NCI-H128 (cell line): Measurements from ENCODE around the gene GTF3C1.

Source experiments
- DNase-seq: peaks from one replicate; lab custom pipeline; 2025; ENCODE audit not compliant: unreplicated experiment; lab: John Stamatoyannopoulos, UW

Gene GTF3C1

DNA sequence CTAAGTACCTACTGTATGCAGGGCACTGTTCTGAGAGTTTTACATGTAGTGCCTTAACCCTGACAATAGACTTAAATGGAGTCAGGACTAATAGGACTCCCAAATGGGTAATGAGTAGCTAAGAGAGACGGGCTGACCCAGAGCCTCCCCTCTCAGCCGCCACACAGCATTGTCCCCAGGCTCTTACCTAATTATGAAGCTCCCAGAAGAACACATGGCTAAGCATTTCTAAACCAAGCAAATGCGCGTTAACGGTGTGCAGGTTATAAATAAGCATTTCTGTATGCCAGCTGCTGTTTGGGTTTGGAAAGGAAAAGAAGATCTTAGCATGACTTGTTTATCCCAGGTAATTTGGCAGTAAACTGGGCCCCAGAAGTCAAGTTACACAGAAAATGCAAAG, 14.5 kb upstream of the GTF3C1 start:
- no peak for DNase-seq

DNA sequence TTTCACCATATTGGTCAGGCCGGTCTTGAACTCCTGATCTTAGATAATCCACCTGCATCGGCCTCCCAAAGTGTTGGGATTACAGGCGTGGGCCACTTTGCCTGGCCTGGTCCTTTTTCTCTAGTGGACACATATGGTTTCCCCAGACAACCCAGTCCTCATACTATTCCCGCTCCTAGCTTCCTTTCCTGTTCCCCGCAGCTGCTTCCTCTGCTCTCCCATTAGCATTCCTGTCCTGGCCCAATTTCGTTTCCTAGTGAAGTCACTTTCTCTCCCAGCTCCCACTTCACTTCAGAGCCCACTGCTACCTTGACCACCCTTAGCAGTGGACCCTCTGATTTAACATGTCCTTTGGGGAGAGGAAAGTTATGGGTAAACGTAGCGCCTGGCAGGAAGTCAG, 11.5 kb upstream of the GTF3C1 start:
- DNase-seq: no peak

DNA sequence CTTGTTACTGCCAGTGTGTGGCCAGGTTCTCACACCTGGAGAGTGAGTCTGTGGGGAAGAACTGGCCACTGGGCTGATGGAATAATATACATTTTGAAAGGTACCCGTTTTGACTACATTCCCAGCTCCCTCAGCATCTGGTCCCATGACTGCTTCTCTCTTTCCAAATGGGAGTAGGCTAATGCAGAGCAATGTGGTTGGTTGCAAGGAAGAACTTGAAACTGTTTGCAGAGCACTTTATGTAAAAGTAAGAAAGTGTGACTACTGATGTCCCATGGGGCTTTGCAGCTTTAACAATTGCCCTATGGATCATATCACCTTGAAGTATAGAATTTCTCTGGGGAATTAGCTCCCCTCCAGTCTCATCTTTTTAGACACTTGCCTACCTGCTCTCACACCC, 9.2 kb upstream of the GTF3C1 start:
- DNase-seq: no peak

DNA sequence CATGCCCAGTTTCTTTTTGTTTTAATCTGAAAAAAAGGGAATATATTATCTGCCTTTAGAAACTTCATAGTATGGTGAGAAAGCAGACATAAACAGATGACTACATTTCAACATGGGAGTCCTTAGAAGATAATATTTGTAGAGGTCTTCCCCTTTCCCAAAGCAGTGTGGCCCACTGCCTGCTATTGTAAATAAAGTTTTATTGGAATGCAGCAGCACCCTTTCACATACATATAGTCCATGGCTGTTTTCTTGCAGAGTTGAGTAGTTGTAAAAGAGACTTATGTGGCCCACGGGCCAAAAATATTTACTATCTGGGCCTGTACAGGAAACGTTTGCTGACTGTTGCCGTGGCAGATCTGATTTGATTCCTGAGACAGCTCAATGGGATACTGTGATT, 8.7 kb upstream of the GTF3C1 start:
- DNase-seq: no peak

DNA sequence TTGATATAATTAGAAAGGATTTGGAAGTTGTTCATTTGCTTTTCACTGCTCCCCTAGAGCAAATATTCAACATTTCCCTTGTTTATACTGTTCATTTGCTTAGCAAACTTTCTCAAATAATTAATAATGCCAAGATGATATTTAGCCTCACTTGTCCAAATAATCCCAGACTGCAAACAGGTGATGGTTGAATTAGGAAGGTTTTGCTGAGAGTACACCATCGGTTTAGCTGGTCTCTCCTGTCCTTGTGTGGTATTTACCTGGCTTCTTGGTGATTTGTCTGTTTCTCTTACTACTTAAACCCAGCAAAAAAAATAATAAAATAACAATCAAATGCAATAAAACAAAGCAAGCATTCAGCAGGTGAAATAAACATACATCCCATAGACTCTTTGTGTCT, 6.8 kb upstream of the GTF3C1 start:
- no peak for DNase-seq

DNA sequence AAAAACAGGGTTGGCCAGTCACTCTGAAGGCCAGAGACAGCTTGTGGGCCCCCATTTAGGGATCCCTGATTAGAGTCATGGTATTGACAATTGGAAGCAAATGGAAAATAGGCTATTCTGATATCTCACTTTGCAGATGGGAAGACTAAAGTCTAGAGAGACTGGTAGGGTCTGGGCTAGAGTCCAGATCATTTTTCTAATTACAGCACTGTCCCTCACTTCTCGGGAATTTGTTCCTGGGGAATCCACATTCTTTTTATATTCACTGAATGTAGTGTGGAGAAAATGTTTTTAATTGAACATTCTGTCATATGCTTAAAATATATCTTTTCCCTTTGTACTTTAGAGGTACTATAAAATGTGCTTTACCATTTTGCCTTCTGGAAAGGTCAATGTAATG, 1.3 kb upstream of the GTF3C1 start:
- DNase-seq: no peak

DNA sequence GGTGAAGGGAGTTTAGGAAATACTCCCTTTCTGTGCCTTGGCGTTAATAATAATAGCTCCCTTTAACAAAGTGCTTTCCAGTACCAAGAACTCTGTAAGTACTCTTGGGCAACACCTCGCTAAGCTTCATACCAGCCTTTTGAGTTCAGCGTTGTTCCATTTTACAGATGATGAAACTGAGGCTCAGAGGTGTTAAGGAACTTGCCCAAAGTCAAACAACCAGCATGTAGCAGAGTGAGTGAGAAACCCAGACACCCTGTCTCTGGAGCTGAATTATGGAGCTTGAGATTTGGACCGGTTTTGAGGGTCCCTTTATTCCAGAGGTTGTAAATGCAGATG, 838 bp upstream of the GTF3C1 start:
- no peak for DNase-seq

DNA sequence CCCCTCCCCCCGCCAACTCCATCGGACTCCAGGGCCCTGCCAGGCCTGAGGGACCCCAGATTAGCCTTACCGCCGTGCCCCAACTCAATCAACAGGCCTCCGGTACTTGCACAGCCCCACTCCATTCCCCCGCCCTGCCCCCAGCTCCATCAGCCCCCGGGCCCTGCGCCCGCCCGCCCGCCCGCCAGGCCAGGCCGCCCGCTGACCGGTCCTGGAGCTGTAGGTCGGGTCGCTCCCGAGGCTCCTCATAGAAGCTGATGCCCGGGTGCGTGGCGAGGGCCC, 308 bp downstream of the GTF3C1 start:
- no peak for DNase-seq

DNA sequence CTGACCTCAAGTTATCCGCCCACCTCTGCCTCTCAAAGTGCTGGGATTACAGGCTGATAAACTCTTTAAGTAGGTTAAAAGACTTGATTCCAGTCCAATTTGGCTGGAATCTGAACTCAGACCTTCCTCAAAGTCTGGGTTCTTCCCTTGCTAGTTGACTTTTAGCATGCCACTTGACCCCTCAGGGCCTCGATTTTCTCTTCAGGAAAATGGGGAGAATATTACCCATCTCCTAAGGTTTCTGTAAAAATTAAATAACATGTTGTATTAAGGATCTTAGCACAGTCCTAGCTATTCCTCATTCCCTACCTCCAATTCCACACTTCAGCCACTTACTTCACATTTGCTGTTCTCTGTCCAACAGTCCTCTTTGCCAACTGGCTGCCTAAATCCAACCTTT, 1.9 kb downstream of the GTF3C1 start:
- no peak for DNase-seq

DNA sequence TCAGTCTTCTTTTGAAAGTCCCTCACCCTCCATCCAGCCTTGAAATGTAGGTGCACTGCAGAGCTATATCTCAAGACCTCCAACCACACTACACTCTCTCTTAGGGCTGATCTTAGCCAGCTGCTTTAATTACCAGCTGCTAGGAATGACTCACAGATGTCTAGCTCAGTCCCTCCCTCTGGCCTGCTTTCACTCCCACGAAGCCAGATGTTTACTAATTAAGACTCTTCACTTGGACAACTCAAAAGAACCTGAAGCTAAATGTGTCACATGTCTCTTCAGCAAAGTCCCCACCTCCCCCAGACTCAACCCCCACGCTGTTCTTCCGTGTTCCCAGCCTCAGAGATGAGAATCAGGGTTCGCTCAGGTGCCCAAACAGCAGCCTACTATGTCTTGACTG, 2.6 kb downstream of the GTF3C1 start:
- DNase-seq: no peak

DNA sequence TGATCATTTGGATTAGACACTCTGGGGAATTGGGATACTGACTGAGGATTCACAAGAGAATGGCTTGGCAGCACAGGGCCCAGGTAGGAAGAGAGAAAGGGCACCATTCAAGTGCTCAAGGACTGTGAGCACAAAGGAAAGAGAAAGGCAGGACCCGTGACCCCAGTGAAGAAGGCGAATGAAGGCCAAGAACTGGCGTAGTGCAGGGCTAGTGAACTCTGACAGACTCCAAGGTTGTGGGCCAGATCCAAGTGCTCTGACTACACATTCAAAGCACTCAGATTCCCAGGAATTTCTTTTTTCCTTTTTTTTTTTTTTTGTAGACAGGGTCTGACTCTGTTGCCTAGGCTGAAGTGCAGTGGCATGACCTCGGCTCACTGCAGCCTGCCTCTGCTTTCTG, 5.0 kb downstream of the GTF3C1 start:
- no peak for DNase-seq

DNA sequence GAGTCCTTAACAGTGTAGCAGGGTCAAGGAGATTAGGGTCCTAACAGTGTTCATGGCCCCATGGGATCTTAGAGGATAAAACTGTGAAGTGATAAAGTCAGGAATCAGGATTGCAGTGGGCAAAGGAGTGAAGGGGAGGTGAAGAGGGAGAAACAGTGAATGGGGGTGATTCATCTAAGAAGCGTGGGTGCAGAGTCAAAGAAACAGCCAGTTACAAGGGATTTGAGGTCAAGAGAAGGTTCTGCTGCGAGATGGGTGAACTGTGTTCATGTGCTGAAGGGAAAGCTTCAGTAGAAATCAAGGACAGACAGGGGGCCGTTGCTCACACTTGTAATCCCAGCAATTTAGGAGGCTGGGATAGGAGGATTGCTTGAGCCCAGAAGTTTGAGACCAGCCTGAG, 5.9 kb downstream of the GTF3C1 start:
- no peak for DNase-seq

DNA sequence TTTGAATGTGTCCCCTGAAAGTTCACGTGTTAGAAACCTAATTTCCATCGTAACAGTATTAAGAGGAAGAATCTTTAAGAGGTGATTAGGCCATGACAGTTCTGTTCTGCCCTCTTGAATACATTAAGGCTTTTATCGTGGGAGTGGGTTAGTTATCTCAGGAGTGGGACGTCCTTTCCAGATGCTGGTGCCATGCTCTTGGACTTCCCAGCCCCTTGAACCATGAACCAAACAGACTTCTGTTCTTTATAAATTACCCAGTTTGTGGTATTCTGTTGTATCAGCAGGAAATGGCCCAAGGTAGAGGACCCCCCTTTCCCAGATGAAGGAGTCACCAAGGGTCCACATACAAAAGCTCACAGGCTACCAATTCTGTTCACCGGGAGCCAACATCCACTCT, 10.1 kb downstream of the GTF3C1 start:
- no peak for DNase-seq

DNA sequence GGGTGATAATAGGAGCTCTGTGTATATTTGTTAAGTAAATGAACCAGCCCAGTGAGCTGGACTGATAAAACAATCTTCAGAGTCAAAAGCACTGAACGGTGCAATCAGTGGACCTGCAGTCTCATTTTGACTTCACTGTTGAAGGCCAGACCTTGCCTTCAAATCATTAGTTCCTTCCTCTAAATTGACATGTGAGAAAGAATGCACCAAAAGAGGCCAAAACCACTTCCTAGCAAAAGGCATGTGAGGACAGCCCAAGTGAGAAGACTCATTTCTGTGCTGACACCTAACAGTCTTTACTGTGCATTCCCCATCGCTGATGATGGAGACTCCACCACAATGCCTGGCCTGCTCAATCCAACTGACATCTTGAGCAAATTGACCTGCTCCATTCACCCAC, 10.6 kb downstream of the GTF3C1 start:
- no peak for DNase-seq

DNA sequence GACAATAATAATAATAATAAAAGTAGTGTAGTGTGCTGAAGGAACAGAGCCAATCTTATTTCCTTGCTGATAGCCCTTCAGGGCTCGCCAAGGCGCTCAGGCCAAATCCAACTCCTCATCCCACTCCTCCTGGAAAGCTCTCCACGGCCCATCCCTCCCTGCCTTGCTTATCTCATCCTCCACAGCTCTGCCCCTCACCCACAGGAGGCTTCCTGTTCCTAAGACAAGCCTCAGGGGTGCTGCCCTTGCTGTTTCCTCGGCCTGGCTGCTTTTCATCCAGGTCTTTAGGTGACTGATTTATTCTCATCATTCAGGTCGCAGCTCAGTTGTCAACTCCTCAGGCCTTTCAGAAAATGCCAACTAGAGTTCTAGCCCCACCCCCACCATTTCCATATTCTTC, 11.2 kb downstream of the GTF3C1 start:
- DNase-seq: no peak

DNA sequence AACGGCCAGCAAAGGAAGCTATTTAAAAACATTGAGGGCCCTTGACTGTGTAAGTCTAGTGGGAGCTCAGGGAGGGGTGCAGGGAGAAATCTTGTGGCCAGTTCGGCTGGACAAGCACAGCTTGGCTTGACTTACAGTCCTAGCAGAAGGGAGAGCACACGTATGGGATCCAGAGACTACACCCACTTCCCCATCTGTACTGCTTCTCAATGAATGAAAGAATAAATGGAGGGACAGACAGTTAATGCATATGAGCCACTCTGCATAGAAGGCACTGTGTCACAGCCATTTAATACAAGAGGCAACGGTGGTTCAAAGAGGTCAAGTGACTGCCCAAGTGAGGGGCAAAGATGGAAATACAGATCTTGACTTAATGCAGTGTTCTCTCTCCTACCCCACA, 15.5 kb downstream of the GTF3C1 start:
- DNase-seq: no peak

DNA sequence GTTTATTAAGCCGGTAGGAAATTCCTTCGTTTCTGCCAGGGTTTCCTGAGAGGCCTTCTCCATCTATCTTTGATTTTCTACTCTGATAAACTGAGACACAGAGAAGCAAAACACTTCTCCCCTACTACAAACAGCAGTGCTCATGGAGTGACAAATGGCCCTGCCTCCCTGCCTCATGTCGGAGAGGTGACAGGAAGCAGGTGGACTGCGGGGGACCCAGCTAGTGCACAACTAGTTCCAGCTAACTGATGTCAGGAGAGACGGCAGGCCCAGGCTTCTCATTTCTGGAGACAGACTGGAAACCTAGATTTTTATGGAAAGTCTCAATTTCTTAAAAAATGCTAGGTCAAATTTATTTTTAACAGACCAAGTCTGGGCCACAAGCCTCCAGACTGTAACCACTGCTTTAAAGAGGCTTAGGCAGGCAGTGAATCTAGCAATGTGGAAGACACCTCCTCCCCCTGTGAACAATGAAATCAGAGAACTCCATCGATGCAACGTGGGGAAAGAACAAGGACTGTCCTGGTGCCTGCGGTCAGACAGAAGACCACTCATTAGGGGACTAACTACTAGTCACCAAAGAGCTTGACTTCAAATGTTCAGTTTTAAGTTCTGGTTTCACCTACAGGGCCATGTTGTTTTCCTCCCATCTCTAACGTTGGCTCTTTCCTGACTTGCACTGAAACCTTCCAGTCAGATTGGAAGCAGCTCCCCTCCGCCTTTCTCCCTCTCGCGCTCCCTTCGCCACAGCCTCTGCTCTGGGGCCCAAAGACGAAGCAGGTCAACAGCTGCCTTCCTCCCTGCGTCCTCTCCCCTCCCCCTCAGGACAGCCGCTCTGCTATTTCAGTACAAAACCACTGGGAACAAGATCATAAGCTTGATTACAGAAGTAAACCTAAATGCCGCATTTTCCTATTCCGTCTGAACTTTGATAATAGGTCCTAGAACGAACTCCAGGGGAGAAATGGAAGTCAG, 17.6 kb downstream of the GTF3C1 start:
- no peak for DNase-seq

DNA sequence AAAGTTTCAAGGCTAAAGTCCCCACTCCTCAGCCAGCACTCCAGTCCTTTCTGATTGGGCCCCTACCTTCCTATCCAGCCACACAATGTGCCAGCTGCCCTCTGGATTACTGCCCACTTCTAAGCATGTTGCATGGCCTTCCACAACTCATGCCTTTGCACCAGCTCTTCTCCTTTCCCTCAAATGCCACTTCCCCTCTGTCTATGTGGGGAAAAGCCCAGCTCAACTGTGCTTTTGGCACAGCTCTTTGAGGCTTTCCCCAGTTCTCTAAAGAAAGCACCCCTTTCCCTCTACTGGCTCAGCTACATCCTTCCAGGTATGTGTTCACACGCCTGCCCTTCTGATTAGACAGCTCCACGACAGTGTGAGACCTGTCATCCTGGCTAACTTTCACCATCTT, 18.5 kb downstream of the GTF3C1 start:
- DNase-seq: no peak

DNA sequence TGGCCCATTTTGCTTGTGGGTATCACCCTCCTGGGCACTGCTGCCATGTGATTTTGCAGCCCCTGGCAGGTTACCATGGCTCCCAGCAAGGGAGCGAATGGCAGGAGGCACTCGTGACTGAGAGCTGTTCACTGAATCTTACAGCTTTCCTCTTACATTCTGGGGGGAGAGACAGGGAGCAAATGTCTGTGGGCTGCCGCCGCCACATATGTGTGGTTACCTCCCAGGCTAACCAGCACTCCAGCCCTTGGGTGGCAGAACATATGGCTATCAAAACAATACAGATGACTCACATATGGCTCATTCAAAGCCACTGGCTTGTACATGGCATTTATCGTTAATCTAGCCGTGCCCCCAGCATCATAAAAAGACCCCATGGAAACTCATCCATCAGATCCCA, 19.8 kb downstream of the GTF3C1 start:
- DNase-seq: no peak

DNA sequence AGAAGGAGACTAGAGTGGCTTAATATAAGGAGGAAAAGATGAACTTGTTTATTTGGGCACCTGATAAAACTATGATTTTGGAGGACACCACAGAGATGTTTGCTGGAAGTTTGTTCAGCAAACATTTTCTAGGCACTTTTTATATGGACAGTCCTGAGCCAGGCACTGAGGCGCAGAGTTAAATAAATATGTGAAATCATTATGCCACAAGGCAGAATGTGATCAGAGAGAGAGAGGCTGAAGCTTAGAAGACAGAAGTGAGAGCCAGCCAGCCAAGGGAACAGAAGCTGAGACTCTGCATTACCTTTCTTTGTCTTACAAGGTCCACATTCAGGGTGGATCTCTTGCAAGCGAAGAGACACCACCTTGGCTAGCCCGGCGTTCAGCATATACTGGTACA, 21.4 kb downstream of the GTF3C1 start:
- no peak for DNase-seq

DNA sequence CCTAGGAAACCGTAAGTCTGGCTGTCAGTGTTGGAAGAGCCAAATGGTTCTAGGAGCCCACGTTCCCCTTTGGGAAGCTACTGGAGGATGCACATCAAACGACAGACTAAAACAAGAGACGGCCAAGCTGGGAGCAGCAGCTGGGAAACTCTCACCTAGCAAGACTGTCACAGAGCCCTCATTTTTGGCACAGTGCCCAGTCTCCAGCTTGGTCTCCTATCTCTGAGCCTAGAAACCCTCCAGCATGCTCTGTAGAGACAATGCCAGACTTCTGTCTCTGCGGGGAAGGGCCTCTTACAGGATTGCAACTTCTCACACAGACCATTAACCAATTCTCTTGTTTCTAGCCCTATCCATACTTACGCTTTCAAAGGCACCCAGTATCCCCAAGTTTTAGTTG, 23.5 kb downstream of the GTF3C1 start:
- DNase-seq: no peak

DNA sequence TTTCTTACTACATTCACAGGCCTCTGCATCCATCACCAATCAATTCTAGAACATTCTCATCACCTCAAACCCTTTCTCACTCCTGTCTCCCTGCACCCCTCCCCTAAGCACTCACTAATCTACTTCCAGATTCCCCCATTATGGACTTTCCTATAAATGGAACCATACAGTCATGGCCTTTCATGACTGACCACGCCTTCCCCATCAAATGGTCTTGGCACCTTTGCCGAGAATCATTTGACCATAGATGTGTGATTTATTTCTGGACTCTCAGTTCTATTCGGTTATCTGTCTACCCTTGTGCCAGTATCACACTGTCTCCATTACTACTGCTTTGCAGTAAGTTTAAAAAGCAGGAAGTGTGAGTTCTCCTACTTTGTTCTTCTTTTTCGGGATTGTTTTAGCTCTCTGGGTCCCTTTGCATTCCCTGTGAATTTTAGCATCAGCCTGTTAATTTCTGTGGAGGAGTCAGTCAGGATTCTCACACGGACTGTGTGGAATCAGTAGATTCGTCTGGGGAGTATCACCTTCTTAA, 27.5 kb downstream of the GTF3C1 start:
- no peak for DNase-seq

DNA sequence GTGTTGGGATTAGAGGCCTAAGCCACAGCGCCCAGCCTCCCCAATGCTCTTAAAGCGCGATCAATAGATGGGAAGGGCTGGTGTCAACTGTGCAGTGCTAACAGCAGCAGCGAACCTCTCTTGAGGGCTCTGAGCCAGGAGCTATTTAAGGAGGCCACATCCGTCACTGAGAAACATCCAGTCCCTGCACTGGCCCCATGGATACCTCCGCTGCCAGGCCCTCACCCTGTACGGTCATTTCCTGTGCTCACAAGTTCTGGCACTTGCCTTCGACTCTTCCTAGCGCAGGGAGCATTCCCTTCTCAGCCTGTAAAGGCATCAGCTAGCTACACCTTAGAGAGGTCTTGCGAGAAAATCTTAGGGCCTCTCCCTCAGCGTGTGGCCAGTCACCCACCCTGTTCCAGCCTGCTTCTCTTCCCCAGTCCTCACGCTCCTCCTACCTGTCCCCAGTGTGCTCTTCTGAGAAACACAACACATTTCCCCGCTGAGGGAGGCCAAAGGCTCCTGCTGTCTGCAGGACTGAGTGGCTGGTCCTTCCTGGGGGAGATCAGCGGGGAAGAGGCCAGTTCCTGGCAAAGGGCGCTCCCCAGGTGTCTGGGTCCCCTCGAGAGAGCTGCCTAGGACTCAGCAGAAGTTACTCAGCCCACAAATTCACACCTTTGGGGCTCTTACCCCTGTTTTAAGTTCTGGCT, 28.6 kb downstream of the GTF3C1 start:
- no peak for DNase-seq
